Activated naive CD4-positive, alpha-beta T cell treated with anti-CD3 and anti-CD28 coated beads for 36 hours (primary cell): ENCODE measurements around the gene DDX54. TPM values are rescaled to one million over a fixed set of nuclear protein-coding genes. Genes with fewer than 3 reads are reported as not detected.

ENCODE experiments used
- CTCF ChIA-PET: fragments of 350-600 bp; sonication (Branson Sonifier 250); formaldehyde crosslinking; loops from one replicate; lab custom pipeline; 2021; ENCODE audit warnings: antibody characterized with exemption; lab: Charles Lee
- DNase-seq: peaks from one replicate; pipeline ENCODE4 v3.0.0-alpha.2; 2020
- H3K27ac Mint-ChIP-seq: one replicate; pipeline ENCODE4 v1.8.0; 2021; ENCODE audit warnings: mild to moderate bottlenecking, mixed read lengths
- H3K27me3 Mint-ChIP-seq: one replicate; pipeline ENCODE4 v1.8.0; 2021; ENCODE audit warnings: low read depth, mixed read lengths
- H3K36me3 Mint-ChIP-seq: one replicate; pipeline ENCODE4 v1.8.0; 2021; ENCODE audit warnings: low read depth, mixed read lengths
- H3K4me1 Mint-ChIP-seq: one replicate; pipeline ENCODE4 v1.8.0; 2021; ENCODE audit warnings: low read depth, mixed read lengths
- H3K4me3 Mint-ChIP-seq: one replicate; pipeline ENCODE4 v1.8.0; 2021; ENCODE audit warnings: mild to moderate bottlenecking, moderate library complexity, mixed read lengths
- H3K9me3 Mint-ChIP-seq: one replicate; pipeline ENCODE4 v1.8.0; 2021; ENCODE audit warnings: mixed read lengths
- intact Hi-C: fragments of 100-400 bp; cut with micrococcal nuclease; formaldehyde crosslinking; loops from one replicate; pipeline ENCODE4 v1.15.1; 2023
- total RNA-seq, 2 experiments: library from RNA; stranded (reverse); gene quantifications; one replicate each; pipeline ENCODE4 v1.2.3, GENCODE V29; 2021

DDX54 gene
- total RNA-seq, 2 experiments from 2014 or later = 114 to 116 TPM

- no peaks in the 10 kb centered on the region for H3K27me3 Mint-ChIP-seq
- H3K36me3 Mint-ChIP-seq = no peaks in the 10 kb centered on the region
- H3K4me1 Mint-ChIP-seq = peaks cover 22% of the 10 kb centered on the region
- intact Hi-C loops = no loop called here
- no peak overlapping the region for H3K27ac Mint-ChIP-seq
- no peaks in the 10 kb centered on the region for H3K9me3 Mint-ChIP-seq
- no peak overlapping the region for H3K4me3 Mint-ChIP-seq
- CTCF ChIA-PET = interaction anchor here (1.3 to 4.1 kb wide), 8 partner anchors 16 to 142 kb away, joined by 3 to 21 read pairs (median 6); partner anchors contain the start of gene CFAP73
- DNase-seq = no peak
Measured at GRCh38 chr12:113134071-113134470, 51.2 kb downstream of the DDX54 start.

GRCh38 chr12:113133666-113134065 lies 51.6 kb downstream of the DDX54 start:
- Mint-ChIP-seq H3K4me3 (no peak overlapping the region), H3K36me3 (no peaks in the 10 kb centered on the region)
- intact Hi-C loops = no loop called here

GRCh38 chr12:113133036-113133435 lies 52.2 kb downstream of the DDX54 start:
- no peak for DNase-seq
- Mint-ChIP-seq H3K27ac (no peak overlapping the region), H3K27me3 (no peaks in the 10 kb centered on the region), H3K4me3 (no peak overlapping the region), H3K36me3 (no peaks in the 10 kb centered on the region), H3K4me1 (peaks cover 22% of the 10 kb centered on the region), H3K9me3 (no peaks in the 10 kb centered on the region)
- intact Hi-C loops = no loop called here
- CTCF ChIA-PET = interaction anchor here (1.3 to 4.1 kb wide), 4 partner anchors 17 to 88 kb away, joined by 3 to 21 read pairs (median 8); partner anchors contain the start of gene CFAP73

More at GRCh38 chr12:113133666-113134065, 51.6 kb downstream of the DDX54 start:
- no peak overlapping the region for H3K27ac Mint-ChIP-seq
- no peaks in the 10 kb centered on the region for H3K9me3 Mint-ChIP-seq
- no peak for DNase-seq
- H3K4me1 Mint-ChIP-seq = peaks cover 22% of the 10 kb centered on the region
- CTCF ChIA-PET = interaction anchor here (1.3 to 4.1 kb wide), 6 partner anchors 16 to 141 kb away, joined by 3 to 21 read pairs (median 9); partner anchors contain the start of gene CFAP73
- no peaks in the 10 kb centered on the region for H3K27me3 Mint-ChIP-seq

- CTCF ChIA-PET = interaction anchor here (1.0 to 2.3 kb wide), 4 partner anchors 8 to 43 kb away, joined by 3 to 9 read pairs (median 6); no protein-coding TSS in a partner anchor
- DNase-seq = no peak
- H3K4me1 Mint-ChIP-seq = peaks cover 18% of the 10 kb centered on the region
- H3K4me3 Mint-ChIP-seq = no peak overlapping the region
- intact Hi-C loops = no loop called here
- H3K9me3 Mint-ChIP-seq = no peaks in the 10 kb centered on the region
- no peak overlapping the region for H3K27ac Mint-ChIP-seq
- H3K27me3 Mint-ChIP-seq = no peaks in the 10 kb centered on the region
- H3K36me3 Mint-ChIP-seq = no peaks in the 10 kb centered on the region
Measured at GRCh38 chr12:113131556-113131955, 53.7 kb downstream of the DDX54 start.

GRCh38 chr12:113130457-113131135 lies 54.7 kb downstream of the DDX54 start:
- Mint-ChIP-seq H3K4me3 (no peak overlapping the region), H3K27ac (no peak overlapping the region), H3K36me3 (no peaks in the 10 kb centered on the region), H3K9me3 (no peaks in the 10 kb centered on the region), H3K27me3 (no peaks in the 10 kb centered on the region), H3K4me1 (peaks cover 9% of the 10 kb centered on the region)
- intact Hi-C loops = no loop called here
- CTCF ChIA-PET = interaction anchor here (0.9 to 2.3 kb wide), 4 partner anchors 9 to 635 kb away, joined by 4 to 9 read pairs (median 6); no protein-coding TSS in a partner anchor
- DNase-seq = no peak

- Mint-ChIP-seq H3K4me3 (no peak overlapping the region), H3K9me3 (no peaks in the 10 kb centered on the region), H3K27me3 (no peaks in the 10 kb centered on the region), H3K36me3 (no peaks in the 10 kb centered on the region), H3K27ac (no peak overlapping the region), H3K4me1 (peaks cover 6% of the 10 kb centered on the region)
- CTCF ChIA-PET = interaction anchor here (0.9 to 2.3 kb wide), 3 partner anchors 10 to 634 kb away, joined by 4 to 9 read pairs (median 7); no protein-coding TSS in a partner anchor
- intact Hi-C loops = no loop called here
- DNase-seq = no peak
Measured at GRCh38 chr12:113129664-113130456, 55.4 kb downstream of the DDX54 start.

- peaks cover 4% of the 10 kb centered on the region for H3K4me1 Mint-ChIP-seq
- CTCF ChIA-PET = no interaction called here
- no peak overlapping the region for H3K4me3 Mint-ChIP-seq
- H3K27me3 Mint-ChIP-seq = no peaks in the 10 kb centered on the region
- no peak for DNase-seq
- no peaks in the 10 kb centered on the region for H3K9me3 Mint-ChIP-seq
- intact Hi-C loops = no loop called here
- H3K36me3 Mint-ChIP-seq = no peaks in the 10 kb centered on the region
- H3K27ac Mint-ChIP-seq = no peak overlapping the region
Measured at GRCh38 chr12:113128802-113129663, 56.2 kb downstream of the DDX54 start.

- no peak overlapping the region for H3K4me3 Mint-ChIP-seq
- no peaks in the 10 kb centered on the region for H3K36me3 Mint-ChIP-seq
- no peak for DNase-seq
- CTCF ChIA-PET = interaction anchor here (0.6 to 1.2 kb wide), 2 partner anchors 25 to 96 kb away, joined by 3 to 4 read pairs; no protein-coding TSS in a partner anchor
- peaks cover 4% of the 10 kb centered on the region for H3K4me1 Mint-ChIP-seq
- H3K27ac Mint-ChIP-seq = no peak overlapping the region
- intact Hi-C loops = no loop called here
- H3K9me3 Mint-ChIP-seq = peaks cover 5% of the 10 kb centered on the region
- H3K27me3 Mint-ChIP-seq = no peaks in the 10 kb centered on the region
Measured at GRCh38 chr12:113127791-113128199, 57.5 kb downstream of the DDX54 start.

GRCh38 chr12:113120670-113121370 lies 64.5 kb downstream of the DDX54 start:
- H3K4me3 Mint-ChIP-seq = no peak overlapping the region
- no peak overlapping the region for H3K27ac Mint-ChIP-seq
- peaks cover 5% of the 10 kb centered on the region for H3K9me3 Mint-ChIP-seq
- CTCF ChIA-PET = interaction anchor here (1.1 to 2.3 kb wide), 3 partner anchors 22 to 73 kb away, joined by 3 to 6 read pairs (median 6); no protein-coding TSS in a partner anchor
- DNase-seq = no peak
- H3K4me1 Mint-ChIP-seq = no peaks in the 10 kb centered on the region
- intact Hi-C loops = no loop called here
- H3K27me3 Mint-ChIP-seq = no peaks in the 10 kb centered on the region
- no peaks in the 10 kb centered on the region for H3K36me3 Mint-ChIP-seq

GRCh38 chr12:113119980-113120669 lies 65.2 kb downstream of the DDX54 start:
- intact Hi-C loops = no loop called here
- no peak for DNase-seq
- CTCF ChIA-PET = interaction anchor here (1.1 to 2.3 kb wide), 3 partner anchors 22 to 72 kb away, joined by 3 to 6 read pairs (median 6); no protein-coding TSS in a partner anchor
- Mint-ChIP-seq H3K27me3 (no peaks in the 10 kb centered on the region), H3K4me1 (no peaks in the 10 kb centered on the region), H3K9me3 (peaks cover 5% of the 10 kb centered on the region), H3K4me3 (no peak overlapping the region), H3K27ac (no peak overlapping the region), H3K36me3 (no peaks in the 10 kb centered on the region)

GRCh38 chr12:113118142-113118541 lies 67.1 kb downstream of the DDX54 start:
- intact Hi-C loops = no loop called here

More at GRCh38 chr12:113118142-113118541, 67.1 kb downstream of the DDX54 start:
- no peaks in the 10 kb centered on the region for H3K36me3 Mint-ChIP-seq
- H3K4me3 Mint-ChIP-seq = no peak overlapping the region
- peaks cover 2% of the 10 kb centered on the region for H3K9me3 Mint-ChIP-seq
- CTCF ChIA-PET = no interaction called here
- no peak overlapping the region for H3K27ac Mint-ChIP-seq
- H3K27me3 Mint-ChIP-seq = no peaks in the 10 kb centered on the region
- no peaks in the 10 kb centered on the region for H3K4me1 Mint-ChIP-seq
- no peak for DNase-seq
